HEK293 (cell line): ENCODE measurements around the gene STEAP3.

Experiments
- CTCF ChIA-PET: fragments of 350-600 bp; formaldehyde crosslinking; extraction: SDS; loops from one replicate; lab custom pipeline; 2021; ENCODE audit warnings: antibody characterized with exemption; lab: Yijun Ruan, JAX
- POLR2A ChIA-PET: fragments of 300-600 bp; formaldehyde crosslinking; extraction: SDS; loops from one replicate; lab custom pipeline; 2020; ENCODE audit warnings: antibody characterized with exemption, inconsistent platforms; lab: Yijun Ruan, JAX
- H3K27ac ChIP-seq: fragments of 200-500 bp; sonication (Bioruptor generic); 2 replicates; pipeline ENCODE4 v1.5.1; 2014; ENCODE audit warnings: low read depth, low read length, control low read depth, inconsistent platforms; ENCODE audit errors: extremely low read depth
- H3K36me3 ChIP-seq, 2 experiments: fragments of 200-500 bp in 1 of 2; sonication (Bioruptor generic) in 1 of 2; 1 replicate in 1 of 2; 2 replicates in 1 of 2; pipeline ENCODE4 v1.5.1; 2014 to 2017; ENCODE audit warnings: inconsistent platforms in 2 of 2, low read length in 2 of 2; ENCODE audit not compliant: control insufficient read depth in 2 of 2, insufficient read depth in 1 of 2
- H3K4me1 ChIP-seq: fragments of 200-500 bp; sonication (Bioruptor generic); 2 replicates; pipeline ENCODE4 v1.5.1; 2014; ENCODE audit warnings: mild to moderate bottlenecking, low read length, inconsistent platforms; ENCODE audit not compliant: control insufficient read depth, insufficient read depth
- H3K4me3 ChIP-seq: 2 replicates; pipeline ENCODE4 v1.5.1; 2011; ENCODE audit warnings: low read depth, mild to moderate bottlenecking, control low read depth, low read length, moderate library complexity
- H3K9me3 ChIP-seq: fragments of 200-500 bp; sonication (Bioruptor generic); 2 replicates; pipeline ENCODE4 v1.5.1; 2014; ENCODE audit warnings: low read depth, low read length, inconsistent platforms; ENCODE audit not compliant: control insufficient read depth, insufficient read depth
- EGR2 ChIP-seq: fragments of 450-650 bp; formaldehyde crosslinking; IDR thresholded peaks from 2 replicates; pipeline ENCODE4 v1.5.1; 2016; ENCODE audit warnings: low read depth, missing biosample characterization, missing genetic modification characterization
- HOXA7 ChIP-seq: sonication (generic); formaldehyde crosslinking; IDR thresholded peaks from 2 replicates; pipeline ENCODE4 v1.8.1; 2022; ENCODE audit warnings: missing genetic modification reagents, borderline replicate concordance
- HOXC10 ChIP-seq: sonication (generic); formaldehyde crosslinking; IDR thresholded peaks from 2 replicates; pipeline ENCODE4 v1.8.1; 2023; ENCODE audit warnings: mild to moderate bottlenecking, missing genetic modification reagents
- KLF16 ChIP-seq: fragments of 450-650 bp; formaldehyde crosslinking; IDR thresholded peaks from 2 replicates; pipeline ENCODE4 v1.5.1; 2017; ENCODE audit warnings: missing biosample characterization, missing genetic modification characterization
- YY1 ChIP-seq: fragments of 450-650 bp; formaldehyde crosslinking; IDR thresholded peaks from 2 replicates; pipeline ENCODE4 v1.5.1; 2018; ENCODE audit warnings: missing biosample characterization, missing genetic modification characterization
- ZFP37 ChIP-seq: fragments of 450-650 bp; formaldehyde crosslinking; IDR thresholded peaks from 2 replicates; pipeline ENCODE4 v1.5.1; 2016; ENCODE audit warnings: missing biosample characterization, missing genetic modification characterization
- ZNF133 ChIP-seq: fragments of 450-650 bp; formaldehyde crosslinking; IDR thresholded peaks from 2 replicates; pipeline ENCODE4 v1.5.1; 2016; ENCODE audit warnings: missing biosample characterization, missing genetic modification characterization
- ZNF16 ChIP-seq: fragments of 450-650 bp; formaldehyde crosslinking; IDR thresholded peaks from 2 replicates; pipeline ENCODE4 v1.5.1; 2016; ENCODE audit warnings: low read depth, missing biosample characterization, missing genetic modification characterization
- ZNF174 ChIP-seq: fragments of 450-650 bp; formaldehyde crosslinking; IDR thresholded peaks from 2 replicates; pipeline ENCODE4 v1.5.0; 2017; ENCODE audit warnings: missing biosample characterization, mild to moderate bottlenecking, missing genetic modification characterization
- ZNF18 ChIP-seq: fragments of 450-650 bp; formaldehyde crosslinking; IDR thresholded peaks from 2 replicates; pipeline ENCODE4 v1.5.1; 2016; ENCODE audit warnings: missing biosample characterization, missing genetic modification characterization
- ZNF19 ChIP-seq: fragments of 450-650 bp; formaldehyde crosslinking; IDR thresholded peaks from 2 replicates; pipeline ENCODE4; 2016; ENCODE audit warnings: missing biosample characterization, missing genetic modification characterization, low read depth
- ZNF324 ChIP-seq: fragments of 450-650 bp; formaldehyde crosslinking; IDR thresholded peaks from 2 replicates; pipeline ENCODE4 v1.5.1; 2016; ENCODE audit warnings: missing biosample characterization, missing genetic modification characterization
- ZNF366 ChIP-seq: fragments of 450-650 bp; formaldehyde crosslinking; conservative IDR thresholded peaks from 2 replicates; pipeline ENCODE4 v1.5.1; 2016; ENCODE audit warnings: missing biosample characterization, missing genetic modification characterization
- ZNF37A ChIP-seq: fragments of 450-650 bp; IDR thresholded peaks from 2 replicates; pipeline ENCODE4 v1.5.1; 2018; ENCODE audit warnings: missing biosample characterization, missing genetic modification characterization
- ZNF423 ChIP-seq: fragments of 450-650 bp; formaldehyde crosslinking; IDR thresholded peaks from 2 replicates; pipeline ENCODE4 v1.5.1; 2016; ENCODE audit warnings: missing biosample characterization, missing genetic modification characterization
- ZNF521 ChIP-seq: fragments of 450-650 bp; formaldehyde crosslinking; IDR thresholded peaks from 2 replicates; pipeline ENCODE4 v1.5.1; 2017; ENCODE audit warnings: missing biosample characterization, mild to moderate bottlenecking, missing genetic modification characterization
- ZNF529 ChIP-seq: fragments of 450-650 bp; formaldehyde crosslinking; IDR thresholded peaks from 2 replicates; pipeline ENCODE4 v1.5.1; 2017; ENCODE audit warnings: missing genetic modification characterization, missing biosample characterization; ENCODE audit not compliant: insufficient replicate concordance
- ZNF585B ChIP-seq: fragments of 450-650 bp; formaldehyde crosslinking; IDR thresholded peaks from 2 replicates; pipeline ENCODE4 v1.5.1; 2016; ENCODE audit warnings: missing biosample characterization, missing genetic modification characterization
- ZNF626 ChIP-seq: fragments of 450-650 bp; sonication (Bioruptor Pico); formaldehyde crosslinking; IDR thresholded peaks from 2 replicates; pipeline ENCODE4 v1.5.1; 2018; ENCODE audit warnings: missing biosample characterization, missing genetic modification characterization, inconsistent platforms
- ZNF677 ChIP-seq: fragments of 450-650 bp; IDR thresholded peaks from 2 replicates; pipeline ENCODE4 v1.5.0; 2018; ENCODE audit warnings: missing biosample characterization, mild to moderate bottlenecking, missing genetic modification characterization, moderate library complexity
- ZNF747 ChIP-seq: fragments of 450-650 bp; formaldehyde crosslinking; IDR thresholded peaks from 2 replicates; pipeline ENCODE4 v1.5.1; 2016; ENCODE audit warnings: missing biosample characterization, missing genetic modification characterization
- ZNF777 ChIP-seq: fragments of 450-650 bp; formaldehyde crosslinking; IDR thresholded peaks from 2 replicates; pipeline ENCODE4 v1.5.1; 2017; ENCODE audit warnings: missing biosample characterization, missing genetic modification characterization, borderline replicate concordance
- ZSCAN30 ChIP-seq: fragments of 450-650 bp; IDR thresholded peaks from 2 replicates; pipeline ENCODE4 v1.5.1; 2018; ENCODE audit warnings: missing biosample characterization, mild to moderate bottlenecking, missing genetic modification characterization, moderate library complexity
- TF ChIP-seq, protein P1 (sequence below): fragments of 450-650 bp; formaldehyde crosslinking; IDR thresholded peaks from 2 replicates; pipeline ENCODE4 v1.5.1; 2016; ENCODE audit warnings: missing biosample characterization, missing genetic modification characterization
- TF ChIP-seq, protein P2 (sequence below): fragments of 450-650 bp; formaldehyde crosslinking; IDR thresholded peaks from 2 replicates; pipeline ENCODE4 v1.5.1; 2016; ENCODE audit warnings: missing biosample characterization, missing genetic modification characterization
- TF ChIP-seq, protein P3 (sequence below): fragments of 450-650 bp; formaldehyde crosslinking; IDR thresholded peaks from 2 replicates; pipeline ENCODE4 v1.5.1; 2016; ENCODE audit warnings: missing biosample characterization, missing genetic modification characterization

The STEAP3 gene

DNA sequence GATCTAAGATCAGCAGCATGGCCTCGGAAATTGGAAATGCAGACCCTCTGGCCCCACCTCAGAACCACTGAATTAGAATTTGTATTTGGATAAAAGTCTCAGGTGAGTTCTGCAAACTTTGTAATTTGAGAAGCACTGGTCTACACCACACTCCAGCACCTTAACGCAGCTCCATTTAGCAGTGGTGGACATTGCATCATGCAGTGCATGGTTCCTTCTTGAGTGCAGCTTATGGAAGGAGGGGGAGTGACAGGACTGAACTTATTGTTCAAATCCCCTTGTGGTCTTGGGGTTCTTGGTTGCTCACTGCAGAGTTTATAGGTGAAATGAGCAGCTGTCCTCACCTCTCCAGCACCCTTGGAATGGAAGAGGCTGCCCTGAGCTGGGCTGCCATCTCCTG, 17.4 kb upstream of the STEAP3 start:
- ChIA-PET POLR2A (no interaction called here), CTCF (interaction anchor here (1.3 kb wide), 1 partner anchor 12 kb away, joined by 7 read pairs; no protein-coding TSS in a partner anchor)
- H3K4me3 ChIP-seq, result no peak overlapping the region
- no peaks in the 10 kb centered on the region for H3K4me1 ChIP-seq
- TF ChIP-seq ZNF174 (tag by site-specific recombination), result no peak
- TF ChIP-seq ZNF366 (tag by site-specific recombination), result no peak
- no peak for TF ChIP-seq HOXC10 (CRISPR knock-in tag)
- no peak for TF ChIP-seq KLF16
- TF ChIP-seq ZNF37A (tag by site-specific recombination), result no peak
- no peak for TF ChIP-seq ZNF677 (tag by site-specific recombination)
- TF ChIP-seq ZNF585B (tag by site-specific recombination), result no peak
- no peak for TF ChIP-seq EGR2
- TF ChIP-seq, protein P1, sequence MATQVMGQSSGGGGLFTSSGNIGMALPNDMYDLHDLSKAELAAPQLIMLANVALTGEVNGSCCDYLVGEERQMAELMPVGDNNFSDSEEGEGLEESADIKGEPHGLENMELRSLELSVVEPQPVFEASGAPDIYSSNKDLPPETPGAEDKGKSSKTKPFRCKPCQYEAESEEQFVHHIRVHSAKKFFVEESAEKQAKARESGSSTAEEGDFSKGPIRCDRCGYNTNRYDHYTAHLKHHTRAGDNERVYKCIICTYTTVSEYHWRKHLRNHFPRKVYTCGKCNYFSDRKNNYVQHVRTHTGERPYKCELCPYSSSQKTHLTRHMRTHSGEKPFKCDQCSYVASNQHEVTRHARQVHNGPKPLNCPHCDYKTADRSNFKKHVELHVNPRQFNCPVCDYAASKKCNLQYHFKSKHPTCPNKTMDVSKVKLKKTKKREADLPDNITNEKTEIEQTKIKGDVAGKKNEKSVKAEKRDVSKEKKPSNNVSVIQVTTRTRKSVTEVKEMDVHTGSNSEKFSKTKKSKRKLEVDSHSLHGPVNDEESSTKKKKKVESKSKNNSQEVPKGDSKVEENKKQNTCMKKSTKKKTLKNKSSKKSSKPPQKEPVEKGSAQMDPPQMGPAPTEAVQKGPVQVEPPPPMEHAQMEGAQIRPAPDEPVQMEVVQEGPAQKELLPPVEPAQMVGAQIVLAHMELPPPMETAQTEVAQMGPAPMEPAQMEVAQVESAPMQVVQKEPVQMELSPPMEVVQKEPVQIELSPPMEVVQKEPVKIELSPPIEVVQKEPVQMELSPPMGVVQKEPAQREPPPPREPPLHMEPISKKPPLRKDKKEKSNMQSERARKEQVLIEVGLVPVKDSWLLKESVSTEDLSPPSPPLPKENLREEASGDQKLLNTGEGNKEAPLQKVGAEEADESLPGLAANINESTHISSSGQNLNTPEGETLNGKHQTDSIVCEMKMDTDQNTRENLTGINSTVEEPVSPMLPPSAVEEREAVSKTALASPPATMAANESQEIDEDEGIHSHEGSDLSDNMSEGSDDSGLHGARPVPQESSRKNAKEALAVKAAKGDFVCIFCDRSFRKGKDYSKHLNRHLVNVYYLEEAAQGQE (tag by site-specific recombination), result no peak
- no peak for TF ChIP-seq ZNF626
- TF ChIP-seq, protein P2, sequence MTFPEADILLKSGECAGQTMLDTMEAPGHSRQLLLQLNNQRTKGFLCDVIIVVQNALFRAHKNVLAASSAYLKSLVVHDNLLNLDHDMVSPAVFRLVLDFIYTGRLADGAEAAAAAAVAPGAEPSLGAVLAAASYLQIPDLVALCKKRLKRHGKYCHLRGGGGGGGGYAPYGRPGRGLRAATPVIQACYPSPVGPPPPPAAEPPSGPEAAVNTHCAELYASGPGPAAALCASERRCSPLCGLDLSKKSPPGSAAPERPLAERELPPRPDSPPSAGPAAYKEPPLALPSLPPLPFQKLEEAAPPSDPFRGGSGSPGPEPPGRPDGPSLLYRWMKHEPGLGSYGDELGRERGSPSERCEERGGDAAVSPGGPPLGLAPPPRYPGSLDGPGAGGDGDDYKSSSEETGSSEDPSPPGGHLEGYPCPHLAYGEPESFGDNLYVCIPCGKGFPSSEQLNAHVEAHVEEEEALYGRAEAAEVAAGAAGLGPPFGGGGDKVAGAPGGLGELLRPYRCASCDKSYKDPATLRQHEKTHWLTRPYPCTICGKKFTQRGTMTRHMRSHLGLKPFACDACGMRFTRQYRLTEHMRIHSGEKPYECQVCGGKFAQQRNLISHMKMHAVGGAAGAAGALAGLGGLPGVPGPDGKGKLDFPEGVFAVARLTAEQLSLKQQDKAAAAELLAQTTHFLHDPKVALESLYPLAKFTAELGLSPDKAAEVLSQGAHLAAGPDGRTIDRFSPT, result no peak
- no peak for TF ChIP-seq ZNF529 (tag by site-specific recombination)
- TF ChIP-seq ZSCAN30 (tag by site-specific recombination), result no peak
- TF ChIP-seq ZNF19, result no peak
- no peak for TF ChIP-seq ZNF18 (tag by site-specific recombination)
- H3K27ac ChIP-seq, result no peak overlapping the region
- H3K9me3 ChIP-seq, result no peaks in the 10 kb centered on the region
- H3K36me3 ChIP-seq, result no peaks in the 10 kb centered on the region

GRCh38 chr2:119207447-119207846, 16.2 kb upstream of the STEAP3 start:
- Histone ChIP-seq H3K36me3 (no peaks in the 10 kb centered on the region), H3K9me3 (no peaks in the 10 kb centered on the region), H3K4me1 (no peaks in the 10 kb centered on the region), H3K27ac (no peak overlapping the region), H3K4me3 (no peak overlapping the region)
- ChIA-PET POLR2A (no interaction called here), CTCF (no interaction called here)
- TF ChIP-seq ZNF16 (tag by site-specific recombination) (no peak), ZNF324 (tag by site-specific recombination) (no peak), HOXA7 (CRISPR knock-in tag) (no peak), ZNF423 (no peak), ZNF747 (tag by site-specific recombination) (no peak), ZNF777 (tag by site-specific recombination) (no peak), ZFP37 (tag by site-specific recombination) (no peak), ZNF18 (tag by site-specific recombination) (no peak), ZNF521 (tag by site-specific recombination) (no peak), YY1 (tag by site-specific recombination) (no peak), ZNF133 (tag by site-specific recombination) (no peak)
- TF ChIP-seq, protein P3, sequence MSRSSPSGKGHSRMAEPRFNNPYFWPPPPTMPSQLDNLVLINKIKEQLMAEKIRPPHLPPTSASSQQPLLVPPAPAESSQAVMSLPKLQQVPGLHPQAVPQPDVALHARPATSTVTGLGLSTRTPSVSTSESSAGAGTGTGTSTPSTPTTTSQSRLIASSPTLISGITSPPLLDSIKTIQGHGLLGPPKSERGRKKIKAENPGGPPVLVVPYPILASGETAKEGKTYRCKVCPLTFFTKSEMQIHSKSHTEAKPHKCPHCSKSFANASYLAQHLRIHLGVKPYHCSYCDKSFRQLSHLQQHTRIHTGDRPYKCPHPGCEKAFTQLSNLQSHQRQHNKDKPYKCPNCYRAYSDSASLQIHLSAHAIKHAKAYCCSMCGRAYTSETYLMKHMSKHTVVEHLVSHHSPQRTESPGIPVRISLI, result no peak
